GM19324 (cell line): ENCODE results near the gene TOR2A.
A peak's percentile ranks its signal among the peaks of the same experiment; 100 is the strongest.

Experiments used
- ATAC-seq: cut with Tn5 transposase; IDR thresholded peaks from one replicate; pipeline ENCODE4 v1.9.1; 2021; ENCODE audit warnings: mild to moderate bottlenecking, moderate library complexity; ENCODE audit not compliant: unreplicated experiment, low FRiP score

Gene TOR2A

GRCh38 chr9:127721391-127721821 lies 13.7 kb downstream of the TOR2A start:
- no peak for ATAC-seq

- ATAC-seq = no peak
These were observed 14.2 kb downstream of the TOR2A start for GRCh38 chr9:127720865-127721227.

- no peak for ATAC-seq
These were observed 14.8 kb downstream of the TOR2A start for GRCh38 chr9:127720031-127720864.

DNA sequence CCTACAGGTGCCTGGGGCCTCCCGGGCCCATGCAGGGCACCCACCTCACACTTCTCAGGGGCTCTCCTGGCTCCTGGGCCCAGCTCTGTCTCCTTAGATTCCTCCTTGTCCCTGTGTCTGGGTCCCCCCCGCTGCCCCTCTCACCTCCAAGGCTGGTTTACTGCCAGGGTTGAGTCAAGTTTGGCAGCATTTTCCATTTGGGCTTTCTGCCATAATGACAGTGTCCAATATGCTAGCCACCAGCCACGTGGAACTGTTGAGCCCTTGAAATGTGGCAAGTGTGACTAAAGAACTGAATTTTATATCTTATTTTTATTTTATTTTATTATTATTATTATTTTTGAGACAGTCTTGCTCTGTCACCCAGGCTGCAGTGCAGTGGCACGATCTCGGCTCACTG lies 17.3 kb downstream of the TOR2A start:
- ATAC-seq = no peak

DNA sequence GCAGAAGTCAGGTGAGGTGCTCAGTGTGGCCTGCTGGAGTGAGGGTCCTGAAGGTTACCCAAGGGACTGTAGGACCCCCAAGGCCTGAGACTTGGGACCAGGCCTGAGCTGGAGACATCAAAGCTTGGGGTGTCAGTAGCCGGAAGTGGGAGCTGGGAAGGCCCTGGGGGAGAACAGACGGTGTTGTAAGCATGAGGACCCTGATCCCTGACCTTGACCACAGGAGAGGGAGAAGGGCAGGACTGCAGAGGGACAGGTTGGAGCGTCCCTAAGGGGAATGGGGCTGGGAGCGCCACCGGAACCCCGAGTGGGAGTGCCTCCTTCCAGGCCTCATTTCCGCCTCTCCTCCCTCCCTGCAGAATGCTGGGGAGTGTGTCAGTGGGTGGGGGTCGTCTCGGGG lies 18.7 kb downstream of the TOR2A start:
- ATAC-seq = no peak

DNA sequence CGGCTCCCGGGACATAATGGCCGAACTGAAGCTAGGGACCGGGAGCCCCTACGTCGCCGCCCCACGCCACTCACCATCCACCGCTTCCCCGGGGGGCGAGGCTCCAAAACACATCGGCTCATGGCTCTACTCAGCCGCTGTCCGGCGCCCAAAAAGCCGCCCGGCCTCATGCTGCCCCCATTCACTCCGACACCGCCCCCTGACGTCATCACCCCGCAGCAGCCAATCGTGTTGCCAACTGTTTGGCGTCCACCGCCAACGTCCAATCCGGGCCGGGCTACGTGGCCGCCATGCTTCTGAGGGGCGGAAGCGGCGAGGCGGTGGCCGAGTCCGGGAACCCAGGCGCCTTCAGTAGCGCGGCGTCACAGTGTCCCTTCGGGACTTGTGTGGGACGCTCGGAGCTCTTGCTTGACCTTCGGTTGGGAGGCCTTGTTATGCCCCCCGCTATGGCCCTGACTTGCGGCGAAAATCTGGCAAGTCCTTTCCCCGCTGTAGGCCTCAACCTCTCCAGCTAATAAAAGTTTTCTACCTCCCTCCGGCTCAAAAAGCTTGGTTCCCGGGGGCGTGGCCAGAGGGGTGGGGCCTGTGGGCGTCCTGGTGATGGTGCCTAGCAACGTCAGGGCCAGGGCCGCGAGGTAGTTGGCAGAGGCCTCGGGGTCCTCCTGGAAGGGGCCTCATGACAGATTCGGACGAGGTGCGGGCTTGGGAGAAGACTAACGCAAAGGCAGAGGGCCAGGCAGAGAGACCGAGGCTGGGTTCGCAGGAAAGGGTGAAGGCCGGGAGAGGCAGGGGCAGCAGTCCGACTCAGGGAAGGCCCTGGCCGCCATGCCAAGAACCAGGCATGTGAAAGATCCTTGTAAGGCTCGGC lies 19.4 kb downstream of the TOR2A start, which contains the start of the genes PTRH1 and TTC16:
PTRH1 (minus strand) TSS at position 194 of the 868 bp plus-strand sequence; CDS start at position 170, 24 bp downstream.
TTC16 (plus strand) TSS at position 610 of the 868 bp plus-strand sequence; CDS start at position 677, 67 bp downstream.
- peak; percentile 94 for ATAC-seq

DNA sequence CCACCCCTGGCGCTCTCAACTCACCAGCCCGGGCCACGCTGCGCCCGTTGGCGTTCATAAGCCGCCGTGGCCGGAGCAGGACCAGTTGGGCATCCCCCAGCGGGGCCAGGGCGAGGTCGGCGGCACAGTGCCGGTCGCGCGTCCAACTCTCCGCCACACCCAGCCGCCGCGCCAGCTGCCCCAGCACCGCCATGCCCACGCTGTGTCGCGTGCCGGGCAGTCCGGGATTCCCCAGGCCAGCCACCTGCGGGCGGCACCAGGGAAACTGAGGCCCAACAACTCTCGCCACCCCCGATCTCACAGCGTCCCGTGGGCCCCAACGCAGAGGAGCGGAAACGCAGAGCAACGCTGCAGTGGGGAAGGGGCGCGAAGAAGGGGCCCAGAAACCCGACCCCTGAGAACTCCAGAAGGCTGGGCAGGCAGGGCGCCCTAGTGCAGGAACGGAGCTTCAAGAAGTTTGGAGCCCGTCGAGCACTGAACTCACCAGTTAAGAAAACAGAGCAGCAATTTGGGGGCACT lies 20.1 kb downstream of the TOR2A start:
- no peak for ATAC-seq

DNA sequence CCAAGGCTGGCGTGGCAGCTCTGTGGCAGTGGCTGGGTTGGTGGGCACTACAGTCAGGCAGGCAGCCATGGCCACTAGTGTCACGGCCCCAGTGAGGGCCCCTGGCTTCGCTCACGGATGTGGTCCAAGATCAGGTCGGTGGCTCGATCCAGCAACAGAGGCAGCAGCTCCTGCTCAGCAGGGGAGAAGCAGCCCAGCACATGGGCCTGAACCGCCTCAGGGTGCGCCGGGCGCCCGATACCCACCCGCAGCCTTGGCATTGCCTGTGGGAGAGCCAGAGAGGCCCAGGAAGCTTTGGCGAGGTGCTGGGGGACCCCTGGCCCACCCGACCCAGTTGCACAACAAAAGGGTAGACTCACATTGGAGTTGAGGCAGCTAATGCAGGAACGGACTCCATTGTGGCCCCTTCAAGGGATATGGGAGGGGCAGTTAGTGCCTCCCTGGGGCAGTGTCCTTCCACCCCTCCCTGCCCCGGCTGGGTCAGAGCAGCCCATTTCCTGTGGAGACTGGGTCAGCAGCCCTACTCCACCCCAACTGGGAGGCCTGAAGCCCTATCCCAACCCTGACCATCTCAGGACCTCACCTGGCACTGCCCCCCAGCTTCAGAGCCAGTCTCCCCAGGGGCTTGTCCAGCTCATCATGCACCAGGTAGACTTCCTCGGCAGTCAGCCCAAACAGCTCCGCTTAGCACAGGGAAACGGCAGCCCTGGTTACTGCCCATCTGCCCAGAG lies 20.9 kb downstream of the TOR2A start:
- no peak for ATAC-seq

DNA sequence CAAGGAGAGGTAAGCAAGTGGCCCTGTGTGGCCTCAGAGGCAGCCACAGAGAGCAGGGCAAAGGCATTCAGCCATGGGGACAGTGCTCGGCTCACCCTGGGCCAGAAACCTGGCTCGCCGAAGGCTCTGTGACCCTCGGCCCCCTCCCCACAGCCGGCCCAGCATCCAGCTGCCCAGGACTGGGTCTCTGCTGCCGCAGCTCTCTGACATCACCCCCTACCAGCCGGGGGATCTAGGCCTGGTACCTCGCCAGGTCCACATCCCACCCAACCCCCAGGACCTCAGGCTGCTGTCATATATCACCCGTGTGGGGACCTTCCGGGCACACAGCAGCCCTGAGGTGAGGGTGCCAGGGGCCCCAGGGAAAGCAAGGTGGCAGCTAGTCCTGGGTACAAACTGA lies 22.2 kb downstream of the TOR2A start:
- ATAC-seq = no peak

- ATAC-seq = no peak
These were observed 22.7 kb downstream of the TOR2A start for GRCh38 chr9:127712371-127712770.

DNA sequence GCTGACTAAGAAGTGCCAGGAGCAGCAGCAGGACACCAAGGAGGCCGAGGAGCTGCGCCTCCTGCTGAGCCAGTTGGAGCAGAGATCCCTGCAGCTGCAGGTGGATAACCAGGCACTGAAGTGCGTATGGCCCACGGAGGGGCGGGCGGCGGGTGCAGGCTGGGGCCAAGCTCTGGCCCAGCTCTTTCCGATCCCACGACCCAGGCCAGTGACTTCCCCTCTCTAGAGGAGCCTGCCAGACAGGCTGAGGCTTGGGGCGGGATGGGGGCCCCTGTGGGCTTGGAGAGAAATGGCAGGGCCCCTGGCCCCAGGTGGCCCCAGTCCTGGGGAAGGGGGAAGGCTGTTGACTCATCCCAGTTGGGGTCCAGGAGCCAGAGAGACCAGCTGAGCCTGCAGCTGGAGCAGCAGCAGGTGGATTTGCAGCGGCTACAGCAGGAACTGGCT lies 23.2 kb downstream of the TOR2A start:
- no peak for ATAC-seq

- ATAC-seq = no peak
These were observed 23.8 kb downstream of the TOR2A start for GRCh38 chr9:127711226-127711701.

DNA sequence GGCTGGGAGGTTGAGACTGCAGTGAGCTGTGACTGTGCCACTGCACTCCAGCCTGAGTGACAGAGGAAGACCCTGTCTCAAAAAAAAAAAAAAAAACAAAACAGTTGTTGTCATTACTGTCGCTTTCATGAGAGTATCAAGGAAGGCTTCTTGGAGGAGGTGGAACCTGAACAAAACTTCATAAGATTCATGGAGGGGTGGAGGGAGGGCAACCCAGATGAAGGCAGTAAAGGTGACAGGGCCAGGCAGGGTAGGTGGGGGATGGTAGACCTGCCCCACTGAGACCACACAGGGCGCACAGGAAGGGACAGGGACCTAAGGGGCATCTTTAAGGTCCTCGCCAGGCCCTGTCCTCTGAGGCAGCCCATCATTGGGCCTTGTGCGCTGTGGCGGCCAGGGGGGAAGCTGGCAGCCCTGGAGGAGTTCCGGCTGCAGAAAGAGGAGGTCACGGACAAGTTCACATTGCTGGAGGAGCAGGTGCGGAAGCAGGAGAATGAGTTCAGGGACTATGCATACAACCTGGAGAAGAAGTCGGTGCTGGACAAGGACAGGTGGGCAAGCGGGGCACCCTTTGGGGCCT lies 24.8 kb downstream of the TOR2A start:
- ATAC-seq = no peak

- no peak for ATAC-seq
These were observed 26.0 kb downstream of the TOR2A start for GRCh38 chr9:127708952-127709587.

DNA sequence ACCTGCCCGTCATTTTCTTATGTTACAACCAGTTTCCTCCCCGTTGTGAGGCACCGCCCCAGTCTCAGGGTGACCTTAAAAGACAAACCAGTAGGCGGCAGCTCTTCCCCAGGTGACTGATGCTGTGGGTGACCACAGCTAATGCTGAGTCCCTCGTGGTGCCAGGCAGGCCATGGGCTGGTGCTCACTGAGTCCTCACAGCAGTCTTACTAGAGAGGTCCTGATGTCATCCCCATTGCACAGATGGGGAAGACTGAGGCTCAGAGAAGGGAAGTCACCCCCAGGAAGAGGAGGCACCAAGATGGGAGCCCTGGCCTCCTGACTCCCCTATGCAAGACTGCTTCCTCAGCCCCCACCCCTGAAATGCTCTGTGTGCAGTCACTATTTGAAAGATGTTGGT lies 27.3 kb downstream of the TOR2A start:
- no peak for ATAC-seq

GRCh38 chr9:127706836-127707241 lies 28.3 kb downstream of the TOR2A start, which contains the start of gene CFAP157:
TSS of gene CFAP157 (plus strand) at chr9:127706988. CDS start at chr9:127707032, 44 bp downstream.
- ATAC-seq = no peak

- no peak for ATAC-seq
These were observed 29.3 kb downstream of the TOR2A start for GRCh38 chr9:127705577-127706379.

DNA sequence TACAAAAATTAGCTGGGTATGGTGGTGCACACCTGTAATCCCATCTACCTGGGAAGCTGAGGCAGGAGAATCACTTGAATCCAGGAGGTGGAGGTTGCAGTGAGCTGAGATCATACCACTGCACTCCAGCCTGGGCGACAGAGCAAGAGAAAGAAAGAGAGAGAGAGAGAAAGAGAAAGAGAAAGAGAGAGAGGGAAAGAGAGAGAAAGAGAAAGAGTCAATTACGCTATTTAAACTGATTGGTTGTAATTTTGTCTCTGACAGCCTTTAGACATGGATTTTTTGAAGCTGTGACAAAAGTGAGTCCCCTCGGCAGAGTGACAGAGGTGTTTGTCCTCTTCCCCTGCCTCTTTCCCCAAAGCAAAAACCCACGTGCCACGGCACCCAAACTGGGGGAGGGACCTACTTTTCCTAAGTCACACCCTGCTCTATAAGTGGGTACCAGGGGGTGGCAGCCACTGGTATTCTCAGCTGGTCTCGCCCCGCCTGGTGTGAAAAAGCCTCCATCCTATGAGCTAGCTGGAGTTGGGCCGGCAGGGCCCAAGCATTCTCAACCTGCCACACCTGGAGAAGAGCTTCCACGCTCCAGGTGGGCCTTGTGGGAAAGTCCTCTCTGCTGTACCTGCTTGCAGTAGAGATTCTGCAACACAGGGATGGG lies 31.7 kb downstream of the TOR2A start:
- no peak for ATAC-seq
